GM19372 (cell line): ENCODE data around the gene RUVBL2.
"Not testable (repeated sequence)": the region's sequence is repeated elsewhere in the genome, so short reads cannot be mapped to it uniquely, and the experiment has no call there.

ENCODE experiments used
- ATAC-seq: cut with Tn5 transposase; IDR thresholded peaks from one replicate; pipeline ENCODE4 v1.9.1; 2021; ENCODE audit warnings: mild to moderate bottlenecking, low read depth, moderate library complexity; ENCODE audit not compliant: unreplicated experiment

The RUVBL2 gene

GRCh38 chr19:49038557-49039276, 45.0 kb downstream of the RUVBL2 start:
- ATAC-seq: not testable (repeated sequence)

- ATAC-seq: not testable (repeated sequence)
Observed at GRCh38 chr19:49039736-49040135, 46.0 kb downstream of the RUVBL2 start.

DNA sequence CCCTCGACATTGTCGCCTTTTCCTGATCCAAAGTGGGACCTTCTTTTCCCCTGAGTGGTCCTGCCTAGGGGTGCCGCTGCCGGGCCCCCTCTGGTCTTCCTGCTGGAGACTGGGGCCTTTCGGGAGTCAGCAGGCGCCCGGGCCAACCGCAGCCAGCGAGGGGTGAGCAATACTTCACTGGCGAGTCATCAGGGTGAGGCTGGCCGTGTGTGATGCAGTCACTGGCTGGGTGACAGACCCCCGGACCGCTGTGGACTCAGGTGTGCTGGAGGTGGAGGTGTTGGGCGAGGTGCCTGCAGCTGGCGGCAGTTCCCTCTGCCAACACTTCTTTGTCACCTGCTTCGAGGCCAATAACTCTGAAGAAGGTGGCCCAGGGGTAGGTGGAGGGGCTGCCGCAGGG, 48.5 kb downstream of the RUVBL2 start:
- ATAC-seq: no peak

DNA sequence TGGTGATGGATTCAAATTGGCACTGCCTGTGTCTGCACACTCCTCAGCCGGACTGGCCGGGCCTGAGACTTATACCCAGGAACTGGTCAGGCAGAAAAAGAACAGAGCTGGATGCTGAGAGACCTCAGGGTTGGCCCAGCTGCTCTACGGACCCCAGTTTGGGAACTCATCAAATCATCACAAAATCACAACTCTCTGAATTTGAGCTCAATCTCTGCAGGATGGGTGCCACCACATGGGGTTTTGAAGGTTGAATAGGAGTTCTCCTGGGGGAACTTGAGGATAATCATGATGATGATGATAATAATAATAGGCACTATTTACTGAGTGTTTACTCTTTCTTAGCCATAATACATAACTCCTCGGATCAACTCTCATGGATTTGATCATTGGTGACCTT, 49.0 kb downstream of the RUVBL2 start:
- not testable (repeated sequence) for ATAC-seq

DNA sequence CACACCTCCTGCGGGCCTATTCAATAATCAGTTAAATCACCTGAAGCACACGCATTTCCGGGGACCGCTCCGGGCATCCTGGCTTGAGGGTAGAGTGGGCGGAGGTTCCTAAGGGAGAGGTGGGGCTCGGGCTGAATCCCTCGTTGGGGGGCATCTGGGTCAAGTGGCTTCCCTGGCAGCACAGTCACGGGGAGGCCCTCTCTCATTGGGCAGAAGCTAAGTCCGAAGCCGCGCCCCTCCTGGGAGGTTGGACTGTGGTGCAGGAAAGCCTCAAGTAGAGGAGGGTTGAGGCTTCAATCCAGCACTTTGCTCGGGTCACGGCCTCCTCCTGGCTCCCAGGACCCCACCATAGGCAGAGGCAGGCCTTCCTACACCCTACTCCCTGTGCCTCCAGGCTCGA, 49.9 kb downstream of the RUVBL2 start, which contains the start of gene CGB5:
CGB5 (plus strand) TSS at position 301 of the 400 bp plus-strand sequence. CDS start 362 bp downstream, outside the sequence.
- not testable (repeated sequence) for ATAC-seq

- ATAC-seq: not testable (repeated sequence)
Observed at GRCh38 chr19:49049011-49049410, 55.3 kb downstream of the RUVBL2 start, which contains the start of gene CGB8. TSS of gene CGB8 (minus strand) at chr19:49049111. CDS start at chr19:49048739, 372 bp downstream.

DNA sequence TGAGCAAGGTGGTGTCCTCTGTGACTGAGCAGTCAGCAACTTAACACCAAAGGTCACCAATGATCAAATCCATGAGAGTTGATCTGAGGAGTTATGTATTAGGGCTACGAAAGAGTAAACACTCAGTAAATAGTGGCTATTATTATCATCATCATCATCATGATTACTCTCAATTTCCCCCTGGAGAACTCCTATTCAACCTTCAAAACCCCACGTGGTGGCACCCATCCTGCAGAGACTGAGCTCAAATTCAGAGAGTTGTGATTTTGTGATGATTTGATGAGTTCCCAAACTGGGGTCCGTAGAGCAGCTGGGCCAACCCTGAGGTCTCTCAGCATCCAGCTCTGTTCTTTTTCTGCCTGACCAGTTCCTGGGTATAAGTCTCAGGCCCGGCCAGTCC, 56.1 kb downstream of the RUVBL2 start:
- ATAC-seq: not testable (repeated sequence)

DNA sequence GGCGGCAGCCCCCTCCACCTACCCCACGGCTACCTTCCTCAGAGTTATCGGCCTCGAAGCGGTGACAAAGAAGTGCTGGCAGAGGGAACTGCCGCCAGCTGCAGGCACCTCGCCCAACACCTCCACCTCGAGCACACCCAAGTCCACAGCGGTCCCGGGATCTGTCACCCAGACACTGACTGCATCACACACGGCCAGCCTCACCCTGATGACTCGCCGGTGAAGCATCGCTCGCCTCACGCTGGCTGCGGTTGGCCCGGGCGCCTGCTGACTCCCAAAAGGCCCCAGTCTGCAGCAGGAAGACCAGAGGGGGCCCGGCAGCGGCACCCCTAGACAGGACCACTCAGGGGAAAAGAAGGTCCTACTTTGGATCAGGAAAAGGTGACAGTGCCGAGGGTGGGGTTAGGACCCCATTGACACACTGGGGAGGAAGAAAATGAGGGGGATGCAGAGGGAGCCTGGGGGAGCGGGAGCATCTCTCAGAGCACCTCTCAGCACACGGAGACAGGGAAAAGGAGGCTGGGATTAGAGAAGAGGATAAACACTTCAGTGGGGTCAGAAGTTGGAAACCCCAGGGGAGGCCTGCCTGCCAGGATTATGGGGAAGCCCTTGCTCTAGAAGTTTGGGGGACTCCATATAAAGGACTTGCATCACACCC, 56.8 kb downstream of the RUVBL2 start:
- ATAC-seq: not testable (repeated sequence)

DNA sequence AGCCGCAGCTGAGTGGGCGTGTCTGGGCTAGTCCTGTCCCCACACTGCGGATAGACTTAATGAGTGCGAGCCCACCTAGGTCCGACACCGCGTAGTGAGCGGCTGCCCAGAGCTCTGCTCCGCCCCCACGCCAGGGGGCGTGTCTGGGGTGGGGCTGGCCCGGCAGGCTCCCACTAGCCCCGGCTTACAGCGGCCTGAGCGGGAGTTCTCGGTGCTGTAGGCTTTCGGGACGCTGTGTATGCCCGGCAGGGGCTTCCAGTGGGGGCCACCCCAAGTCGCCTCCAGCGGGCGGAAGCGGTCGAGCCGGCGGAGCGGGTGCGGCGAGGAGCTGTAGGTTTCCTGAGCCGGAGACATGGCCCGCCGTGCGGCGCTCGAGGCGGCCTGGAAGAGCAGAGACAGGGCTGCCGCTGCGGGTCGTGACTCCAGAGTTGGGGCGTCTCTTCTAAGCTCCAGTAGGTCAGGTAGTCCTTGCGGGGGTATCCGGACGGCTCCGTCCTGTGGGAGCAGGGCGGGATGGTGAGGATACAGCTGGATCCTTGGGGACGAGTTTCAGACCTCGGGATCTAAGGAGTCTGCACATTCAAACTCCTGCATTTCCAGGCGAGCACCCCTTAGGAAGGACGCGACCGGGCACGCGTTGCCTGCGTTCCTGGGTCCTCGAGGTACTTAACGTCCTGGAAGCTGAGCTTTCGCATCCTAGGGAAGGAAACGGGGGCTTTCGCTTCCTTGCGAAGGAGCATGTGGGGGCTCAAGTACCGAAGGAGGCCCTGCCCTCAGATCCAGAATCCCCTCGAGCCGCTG, 62.6 kb downstream of the RUVBL2 start:
- no peak for ATAC-seq

GRCh38 chr19:49056902-49057596, 63.4 kb downstream of the RUVBL2 start:
- ATAC-seq: not testable (repeated sequence)

DNA sequence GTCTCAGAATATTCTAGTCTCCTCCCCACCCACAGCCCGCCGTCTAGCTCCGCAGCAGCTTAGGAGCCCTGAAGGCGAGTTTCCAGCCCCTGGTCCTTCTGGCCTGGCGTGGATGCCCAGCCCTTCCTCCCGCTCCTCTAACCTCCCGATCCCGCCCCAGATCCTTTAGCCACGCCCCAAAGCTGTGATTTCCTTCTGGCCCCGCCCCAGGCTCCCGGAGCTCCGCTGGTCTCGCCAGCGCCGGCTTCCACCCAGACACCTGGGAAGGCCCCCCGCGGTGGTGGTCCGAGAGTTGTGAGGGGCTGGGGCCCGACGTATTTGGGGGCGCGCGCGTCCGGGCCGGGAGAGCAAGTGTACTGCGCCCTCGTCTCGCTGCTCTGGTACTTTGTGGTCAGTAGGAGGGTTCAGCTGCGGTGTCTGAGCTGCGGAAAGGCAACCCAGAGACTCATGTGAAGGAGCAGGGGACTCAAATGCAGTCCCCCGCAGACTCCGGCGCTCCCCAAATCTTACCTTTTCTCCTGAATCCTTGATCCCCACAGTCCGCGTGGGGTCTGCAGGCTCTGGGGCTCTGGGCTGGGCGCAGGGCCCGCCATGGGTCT, 64.0 kb downstream of the RUVBL2 start, which contains the start of gene CGB7:
CGB7 (minus strand) TSS at position 114 of the 599 bp plus-strand sequence. CDS start 2,374 bp downstream, outside the sequence.
- no peak for ATAC-seq

GRCh38 chr19:49058562-49058961, 64.9 kb downstream of the RUVBL2 start:
- no peak for ATAC-seq

- no peak for ATAC-seq
Observed at GRCh38 chr19:49059053-49059452, 65.4 kb downstream of the RUVBL2 start.

GRCh38 chr19:49061000-49061399, 67.3 kb downstream of the RUVBL2 start:
- ATAC-seq: no peak

DNA sequence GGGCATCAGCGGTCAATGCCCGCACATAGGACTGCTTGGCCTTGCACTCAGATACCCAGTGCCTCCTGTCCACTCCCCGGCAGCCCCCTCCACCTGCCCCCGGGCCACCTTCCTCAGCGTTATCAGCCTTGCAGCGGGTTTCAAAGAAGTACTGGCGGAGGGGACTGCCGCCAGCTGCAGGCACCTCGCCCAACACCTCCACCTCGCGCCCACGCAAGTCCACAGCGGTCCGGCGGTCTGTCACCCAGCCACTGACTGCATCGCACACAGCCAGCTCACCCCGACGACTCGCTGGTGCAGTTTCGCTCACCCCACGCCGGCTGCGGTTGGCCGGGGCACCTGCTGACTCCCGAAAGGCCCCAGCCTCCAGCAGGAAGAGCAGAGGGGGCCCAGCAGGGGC, 67.8 kb downstream of the RUVBL2 start:
- ATAC-seq: no peak

- no peak for ATAC-seq
Observed at GRCh38 chr19:49064029-49064629, 70.4 kb downstream of the RUVBL2 start.

DNA sequence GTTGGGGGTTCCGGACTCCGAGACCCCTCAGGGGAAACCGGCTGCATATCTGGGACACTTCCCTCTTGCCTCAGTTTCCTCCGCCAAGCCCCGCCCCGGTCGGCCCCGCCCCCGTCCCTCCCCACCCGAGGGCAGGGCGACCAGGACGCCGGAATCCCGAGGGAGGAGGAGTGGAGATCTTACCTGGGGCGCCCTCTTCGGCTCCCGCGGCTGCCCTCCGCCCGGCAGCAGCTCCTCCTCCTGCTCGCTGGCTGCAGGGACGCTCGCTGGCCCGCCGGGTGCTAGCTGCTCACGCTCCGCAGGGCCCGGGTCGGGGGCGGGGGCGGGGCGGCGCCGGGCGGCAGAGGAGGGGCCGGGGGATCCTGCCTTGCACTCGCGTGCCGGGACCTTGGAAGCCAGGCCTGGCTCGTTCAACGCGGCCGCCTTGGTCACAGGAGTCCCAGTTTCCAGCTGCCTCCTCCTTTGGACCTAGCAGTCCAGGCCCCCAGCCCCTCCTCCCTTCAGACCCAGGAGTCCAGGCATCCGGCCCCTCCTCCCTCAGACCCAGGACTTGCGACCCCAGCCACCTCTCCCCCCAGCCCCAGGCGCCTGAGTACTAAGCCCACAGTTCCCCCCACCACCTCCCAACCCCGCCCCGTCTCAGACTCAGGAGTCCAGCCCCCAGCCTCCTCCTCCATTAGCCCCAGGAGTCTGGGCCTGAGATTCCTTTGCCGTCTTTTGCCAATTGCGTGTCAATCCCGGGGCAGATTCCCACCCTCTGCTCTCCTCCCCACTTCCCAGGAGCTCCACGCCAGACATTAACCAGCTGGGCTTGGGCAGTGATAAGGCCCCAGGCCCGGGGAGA, 71.3 kb downstream of the RUVBL2 start, which contains the start of gene NTF4:
NTF4 (minus strand) TSS at position 51 of the 844 bp plus-strand sequence. CDS start 2,821 bp downstream, outside the sequence.
- no peak for ATAC-seq
